Left lung (tissue), 10 donors: ENCODE measurements around the gene RTKN2. TPM values are rescaled to one million over a fixed set of nuclear protein-coding genes. Genes with fewer than 3 reads are reported as not detected.

Source experiments
- ATAC-seq: fragments of 200-7000 bp; cut with Tn5 transposase; one replicate; pipeline ENCODE4 v1.9.1; 2020; ENCODE audit warnings: moderate library complexity
- DNase-seq, 4 donors: peaks; one replicate each; pipeline ENCODE4 v3.0.0-alpha.2; 2013 to 2020
- H3K27ac ChIP-seq, 2 donors: fragments of 200-600 bp; sonication (generic) in 1 of 2; one replicate each; pipeline versions ENCODE4 v1.5.0 to v1.8.0; 2020 to 2021
- H3K27me3 ChIP-seq, 2 donors: fragments of 200-600 bp; sonication (generic) in 1 of 2; one replicate each; pipeline versions ENCODE4 v1.5.0 to v1.8.0; 2020 to 2021
- H3K36me3 ChIP-seq, 2 donors: fragments of 200-600 bp; sonication (generic) in 1 of 2; one replicate each; pipeline versions ENCODE4 v1.5.0 to v1.8.0; 2020 to 2021
- H3K4me1 ChIP-seq, 2 donors: fragments of 200-600 bp; one replicate each; pipeline ENCODE4 v1.8.0; 2021
- H3K4me3 ChIP-seq, 2 donors: fragments of 200-600 bp; sonication (generic) in 1 of 2; one replicate each; pipeline versions ENCODE4 v1.5.0 to v1.8.0; 2020 to 2021; ENCODE audit warnings: mild to moderate bottlenecking in 1 of 2
- H3K9me3 ChIP-seq, 2 donors: fragments of 200-600 bp; sonication (generic) in 1 of 2; one replicate each; pipeline versions ENCODE4 v1.5.0 to v1.8.0; 2020 to 2021
- CTCF ChIP-seq, 2 donors: fragments of 200-600 bp; sonication (generic) in 1 of 2; IDR thresholded peaks; one replicate each; pipeline versions ENCODE4 v1.5.0 to v1.8.0; 2021; ENCODE audit warnings: antibody characterized with exemption in 2 of 2
- intact Hi-C, 2 donors: fragments of 100-400 bp; cut with DNase I; formaldehyde crosslinking; loops; one replicate each; pipeline versions ENCODE4 v1.11.2 to v1.14.2; 2022
- polyA plus RNA-seq, 6 donors: library from polyadenylated mRNA; unstranded; fragments of 120-200 nt; gene quantifications; one replicate each; pipeline ENCODE4 v1.2.1, GENCODE V29; 2013; ENCODE audit not compliant: insufficient read length in 6 of 6
- total RNA-seq, 2 donors: library from RNA; stranded (reverse); fragmentation: NEBNext Ultra II Directional; extraction: Animal tissue kit (Norgen Biotek cat#: 25700); gene quantifications; one replicate each; pipeline ENCODE4 v1.2.1, GENCODE V29; 2021
- donor health status: DM: no; HTN: yes; CAD: no.
- donor health status: DM: no; HTN: no; CAD: no.

Gene RTKN2
- total and polyA plus RNA-seq, 8 donors = 5.7 to 17.1 (median 11.2) TPM

- Histone ChIP-seq H3K4me3 (no peak overlapping the region), H3K27ac (no peak overlapping the region), H3K4me1 (no peaks in the 10 kb centered on the region), H3K27me3 (no peaks in the 10 kb centered on the region), H3K9me3 (no peaks in the 10 kb centered on the region), H3K36me3 (no peaks in the 10 kb centered on the region)
- no peak for TF ChIP-seq CTCF (IDR thresholded peaks at IDR 0.05)
- DNase-seq (no peak), ATAC-seq (no peak)
- intact Hi-C loops = no loop called here
Measured at GRCh38 chr10:62195675-62195926, 73.0 kb downstream of the RTKN2 start.

GRCh38 chr10:62194924-62195674 lies 73.5 kb downstream of the RTKN2 start:
- Histone ChIP-seq H3K9me3 (no peaks in the 10 kb centered on the region), H3K27ac (no peak overlapping the region), H3K4me3 (no peak overlapping the region), H3K36me3 (no peaks in the 10 kb centered on the region), H3K27me3 (no peaks in the 10 kb centered on the region), H3K4me1 (no peaks in the 10 kb centered on the region)
- intact Hi-C loops = no loop called here
- ATAC-seq = no peak
- no peak for DNase-seq
- TF ChIP-seq CTCF (IDR thresholded peaks at IDR 0.05) = no peak

GRCh38 chr10:62193479-62193878 lies 75.2 kb downstream of the RTKN2 start:
- Histone ChIP-seq H3K4me1 (no peaks in the 10 kb centered on the region), H3K27me3 (no peaks in the 10 kb centered on the region), H3K4me3 (no peak overlapping the region), H3K9me3 (no peaks in the 10 kb centered on the region), H3K36me3 (no peaks in the 10 kb centered on the region), H3K27ac (no peak overlapping the region)
- TF ChIP-seq CTCF (IDR thresholded peaks at IDR 0.05) = no peak
- DNase-seq = no peak
- no peak for ATAC-seq
- intact Hi-C loops = no loop called here

- H3K36me3 ChIP-seq = no peaks in the 10 kb centered on the region
- TF ChIP-seq CTCF (IDR thresholded peaks at IDR 0.05) = no peak
- DNase-seq = no peak
- H3K4me1 ChIP-seq = no peaks in the 10 kb centered on the region
- no peaks in the 10 kb centered on the region for H3K9me3 ChIP-seq
- no peaks in the 10 kb centered on the region for H3K27me3 ChIP-seq
- intact Hi-C loops = no loop called here
- H3K27ac ChIP-seq = no peak overlapping the region
- ATAC-seq = no peak
- H3K4me3 ChIP-seq = no peak overlapping the region
Measured at GRCh38 chr10:62189131-62189530, 79.5 kb downstream of the RTKN2 start.

GRCh38 chr10:62188021-62188616 lies 80.5 kb downstream of the RTKN2 start:
- no peak overlapping the region for H3K27ac ChIP-seq
- intact Hi-C loops = no loop called here
- ATAC-seq = no peak
- H3K4me3 ChIP-seq = no peak overlapping the region
- no peaks in the 10 kb centered on the region for H3K9me3 ChIP-seq
- no peak for DNase-seq
- H3K36me3 ChIP-seq = no peaks in the 10 kb centered on the region
- TF ChIP-seq CTCF (IDR thresholded peaks at IDR 0.05) = no peak
- no peaks in the 10 kb centered on the region for H3K4me1 ChIP-seq
- H3K27me3 ChIP-seq = no peaks in the 10 kb centered on the region
